NK-92 treated with Interleukin-12 subunit alpha and Interleukin-12 subunit beta, amount 100 ng/mL, for 24 hours (cell line): ENCODE measurements around the gene TGFBI.

Source experiments
- DNase-seq: peaks from one replicate; lab custom pipeline; 2025; lab: John Stamatoyannopoulos, UW

TGFBI gene

GRCh38 chr5:136025900-136026299, 2.9 kb upstream of the TGFBI start:
- DNase-seq: no peak

DNA sequence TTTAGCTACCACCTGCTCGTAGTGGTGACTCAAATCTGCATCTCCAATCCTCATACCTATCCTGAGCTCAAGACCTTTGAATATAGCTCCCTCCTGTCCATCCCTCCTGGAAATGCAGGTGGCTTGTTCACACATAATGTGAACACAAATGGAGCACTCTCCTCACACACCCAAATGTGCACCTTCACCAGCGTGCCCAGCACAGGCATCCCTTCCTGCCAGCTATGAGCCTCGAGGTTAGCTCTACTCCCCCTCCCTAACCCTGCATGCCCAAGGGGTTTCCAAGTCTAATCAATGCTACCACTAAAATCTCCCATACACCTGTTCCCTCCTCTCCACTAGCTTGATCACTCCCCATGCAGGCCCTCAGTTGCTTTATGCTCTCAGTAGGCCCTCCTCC, 2.2 kb upstream of the TGFBI start:
- no peak for DNase-seq

DNA sequence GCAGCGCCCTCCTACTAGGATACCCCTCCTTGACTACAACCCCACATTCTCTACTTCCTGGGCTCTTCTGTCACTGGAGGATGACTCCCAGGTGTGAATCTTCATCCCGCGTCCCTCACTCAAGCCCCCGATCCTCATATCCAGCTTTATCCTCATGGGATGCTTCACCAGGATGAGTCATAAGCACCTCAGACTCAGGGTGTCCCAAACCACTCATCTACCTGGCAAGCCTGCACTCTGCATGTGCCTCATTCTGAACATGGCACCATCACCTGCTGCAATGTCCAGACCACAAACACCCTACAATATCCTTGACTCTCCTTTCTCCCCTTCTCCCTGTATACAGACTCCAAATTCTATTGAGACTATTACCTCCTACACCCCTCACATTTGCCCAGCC, 1.5 kb upstream of the TGFBI start:
- no peak for DNase-seq

- DNase-seq: no peak
Measured at GRCh38 chr5:136028090-136028489, 698 bp upstream of the TGFBI start.

- DNase-seq: no peak
Measured at GRCh38 chr5:136030252-136030651, 1.5 kb downstream of the TGFBI start.

DNA sequence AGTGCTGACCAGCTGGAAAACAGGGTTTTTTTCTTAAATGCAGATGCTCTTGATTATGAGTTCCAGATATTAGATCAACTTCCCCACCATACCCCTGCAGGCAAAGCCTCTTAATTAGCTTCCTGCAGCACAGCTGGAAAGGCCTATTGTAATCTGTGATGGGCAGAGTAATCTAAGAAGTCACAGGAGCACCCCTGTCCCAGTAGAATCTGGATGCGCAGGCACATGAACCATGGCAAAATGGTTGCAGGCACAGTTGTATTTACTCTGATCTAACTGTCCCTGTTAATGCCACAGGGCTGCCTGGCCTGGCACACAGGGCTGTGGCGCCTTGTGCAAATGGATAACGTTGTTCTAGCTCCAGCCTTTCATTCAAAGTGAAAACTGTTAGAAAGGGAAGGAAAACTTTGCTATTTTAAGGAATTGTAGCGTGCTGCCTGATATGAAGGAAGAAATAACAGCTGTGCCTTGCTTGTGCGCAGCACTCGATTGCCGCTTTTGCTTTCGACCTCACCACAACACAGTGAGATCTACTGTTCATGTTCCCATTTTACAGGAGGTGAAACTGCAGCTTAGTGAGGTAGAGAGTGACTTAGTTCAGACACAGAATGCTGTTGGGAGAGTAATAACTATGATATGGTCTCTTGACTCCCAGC, 2.3 kb downstream of the TGFBI start:
- DNase-seq: no peak

- no peak for DNase-seq
Measured at GRCh38 chr5:136031711-136032110, 2.9 kb downstream of the TGFBI start.

DNA sequence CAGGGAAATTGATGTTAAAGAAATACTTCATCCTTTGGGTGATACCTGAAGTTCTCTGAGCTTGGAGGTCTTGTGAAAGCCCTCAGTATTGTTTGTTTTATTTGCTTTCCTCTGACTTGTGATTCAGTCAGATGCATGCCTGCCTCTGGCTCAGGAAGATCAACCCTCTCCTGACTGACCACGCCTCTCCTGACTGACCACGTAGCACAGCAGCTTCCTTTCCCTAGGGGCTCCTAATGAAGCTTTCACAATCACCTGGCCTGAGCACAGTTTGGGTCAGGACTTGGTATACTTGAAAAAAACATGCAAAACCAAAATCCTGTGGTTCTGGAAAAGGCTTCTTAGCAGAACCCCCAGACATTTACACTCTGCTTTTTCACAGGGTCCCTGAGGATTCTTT, 3.8 kb downstream of the TGFBI start:
- no peak for DNase-seq

GRCh38 chr5:136033234-136033633, 4.4 kb downstream of the TGFBI start:
- DNase-seq: no peak

GRCh38 chr5:136033848-136034247, 5.1 kb downstream of the TGFBI start:
- no peak for DNase-seq

- DNase-seq: no peak
Measured at GRCh38 chr5:136034492-136034891, 5.7 kb downstream of the TGFBI start.

DNA sequence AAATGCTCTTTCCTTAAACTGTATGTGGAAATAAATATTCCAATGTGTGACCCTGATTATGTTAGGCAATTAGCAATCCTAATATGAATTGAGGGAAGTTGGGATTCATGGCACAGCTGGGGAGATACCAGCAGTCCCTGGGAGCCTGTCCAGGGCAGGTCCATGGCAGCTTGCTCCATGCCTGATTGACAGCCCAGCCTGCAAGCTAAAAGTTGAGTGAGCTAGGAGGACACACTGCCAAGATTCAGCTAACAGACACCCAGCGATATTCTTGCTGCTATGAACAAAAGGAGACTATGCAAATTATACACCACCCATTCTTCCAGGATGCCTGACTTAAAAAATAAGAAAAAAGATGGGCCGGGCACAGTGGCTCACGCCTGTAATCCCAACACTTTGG, 6.2 kb downstream of the TGFBI start:
- no peak for DNase-seq

GRCh38 chr5:136035837-136036236, 7.0 kb downstream of the TGFBI start:
- DNase-seq: no peak

GRCh38 chr5:136036293-136036911, 7.6 kb downstream of the TGFBI start:
- no peak for DNase-seq

- DNase-seq: peak; percentile 17
Measured at GRCh38 chr5:136037001-136037705, 8.4 kb downstream of the TGFBI start.

DNA sequence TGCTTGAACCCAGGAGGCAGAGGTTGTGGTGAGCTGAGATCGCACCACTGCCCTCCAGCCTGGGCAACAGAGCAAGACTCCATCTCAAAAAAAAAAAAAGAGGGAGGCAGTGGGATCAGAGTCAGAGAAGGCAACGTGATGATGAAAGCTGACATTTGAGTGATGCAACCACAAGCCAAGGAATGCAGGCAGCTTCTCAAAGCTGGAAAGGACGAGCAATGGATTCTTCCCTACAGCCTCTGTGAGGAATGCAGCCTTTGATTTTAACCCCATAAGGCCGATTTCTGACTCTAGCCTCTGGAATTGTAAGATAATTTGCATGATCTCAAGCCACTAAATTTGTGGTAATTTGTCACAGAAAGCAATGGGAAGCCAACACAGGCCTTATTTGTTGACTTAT, 9.8 kb downstream of the TGFBI start:
- DNase-seq: no peak

GRCh38 chr5:136039202-136039601, 10.4 kb downstream of the TGFBI start:
- no peak for DNase-seq

DNA sequence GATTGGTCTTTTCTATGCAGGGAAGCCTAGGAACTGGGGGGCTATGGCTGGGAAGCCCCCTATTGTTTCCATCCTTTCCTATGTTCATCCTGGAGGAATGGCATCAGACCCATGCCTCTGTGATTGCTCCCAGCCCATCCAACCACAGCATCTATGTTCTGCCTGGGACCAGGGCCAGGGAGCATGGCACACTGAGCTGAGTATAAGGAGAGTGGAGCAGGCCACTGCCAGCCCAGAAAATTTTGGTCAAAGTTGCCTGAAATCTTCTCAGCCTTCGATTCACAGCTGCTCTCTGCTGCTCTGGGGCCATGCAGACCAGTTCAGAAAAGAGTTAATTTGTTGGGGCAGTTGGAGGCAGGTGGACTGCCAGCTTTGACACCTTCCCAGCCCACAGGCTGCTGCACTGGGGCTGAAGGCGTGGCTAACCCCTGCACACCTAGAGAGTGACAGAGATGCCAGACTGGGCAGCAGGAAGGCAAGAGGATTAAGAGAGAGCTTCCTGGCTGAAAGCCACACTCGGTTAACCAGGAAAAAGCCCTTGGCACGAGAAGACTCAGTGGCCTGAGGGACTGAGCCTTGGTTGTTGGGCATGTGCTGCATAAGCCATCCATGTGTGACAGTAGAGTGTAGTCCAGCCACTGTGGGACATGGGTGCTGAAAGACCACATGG, 12.1 kb downstream of the TGFBI start:
- no peak for DNase-seq

GRCh38 chr5:136042156-136042555, 13.4 kb downstream of the TGFBI start:
- no peak for DNase-seq

DNA sequence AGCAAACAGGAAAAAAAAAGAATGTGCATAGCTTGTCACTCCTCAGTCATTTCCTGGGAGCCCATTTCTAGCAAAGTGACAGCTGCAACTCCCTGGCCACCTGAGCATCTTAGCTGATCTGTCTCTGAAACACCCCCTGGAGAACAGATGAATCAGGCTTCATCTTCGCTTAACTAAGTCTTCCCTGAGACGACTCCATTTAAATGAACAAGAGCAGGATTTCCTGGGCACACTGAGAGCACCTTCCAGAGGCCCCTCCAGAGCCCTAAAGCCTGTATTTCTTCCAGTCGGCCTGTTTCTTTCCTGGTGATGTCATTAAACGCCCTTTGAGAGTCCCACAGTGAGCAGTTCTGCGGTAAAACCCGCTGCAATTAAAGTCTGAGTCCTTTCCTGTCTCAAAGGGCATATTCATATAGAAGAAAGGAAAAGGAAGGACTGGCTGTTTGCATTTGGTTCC, 13.9 kb downstream of the TGFBI start:
- DNase-seq: no peak

DNA sequence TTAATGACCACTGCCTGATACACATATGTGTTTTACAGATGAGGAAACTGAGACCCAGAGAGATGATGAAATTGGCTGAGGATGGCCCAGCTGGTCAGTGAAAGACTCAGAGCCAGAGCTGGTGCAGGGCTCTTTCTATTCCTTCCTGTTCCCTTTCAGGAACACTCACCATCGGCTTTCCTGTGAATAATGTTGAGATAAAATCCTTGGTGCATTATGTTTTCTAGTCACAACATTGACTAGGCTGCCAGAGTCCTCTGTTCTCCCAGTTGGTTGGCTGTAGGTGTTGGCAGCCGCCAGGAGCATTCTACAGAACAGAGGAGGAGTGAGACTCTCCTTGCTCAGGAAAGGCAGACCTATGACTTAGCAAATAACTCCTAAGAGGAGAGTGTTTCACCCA, 14.8 kb downstream of the TGFBI start:
- no peak for DNase-seq

DNA sequence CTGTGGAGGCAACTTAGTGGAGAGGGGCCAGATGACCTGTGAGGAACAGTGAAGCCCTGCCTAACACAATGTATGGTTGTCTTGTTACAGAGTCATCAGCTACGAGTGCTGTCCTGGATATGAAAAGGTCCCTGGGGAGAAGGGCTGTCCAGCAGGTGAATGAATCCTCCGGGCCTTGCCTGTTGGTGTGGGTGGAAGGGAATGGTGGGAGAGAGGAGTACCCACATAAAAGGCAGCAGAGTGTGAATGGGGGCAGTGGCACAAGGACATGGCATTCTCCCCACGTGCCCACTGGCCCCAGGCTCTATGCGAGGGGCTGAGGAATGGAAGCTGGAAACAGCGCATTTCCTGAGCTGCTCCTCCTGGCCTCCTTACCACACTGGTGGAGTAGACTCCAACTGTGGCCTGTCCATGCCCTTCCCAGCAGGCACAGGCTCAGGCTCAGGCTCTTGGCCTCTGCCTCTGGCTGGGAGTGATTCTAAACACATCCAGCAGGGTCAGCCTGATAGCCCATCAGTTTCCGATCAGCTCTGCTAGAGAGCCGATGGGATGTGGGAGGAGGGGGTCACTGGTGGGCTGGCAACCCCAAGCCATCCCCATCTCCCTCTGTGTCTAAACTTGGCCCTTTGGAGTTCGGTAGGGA, 15.3 kb downstream of the TGFBI start:
- no peak for DNase-seq
